Measurements from ENCODE around the gene SPR. TPM values are rescaled to one million over a fixed set of nuclear protein-coding genes. Genes with fewer than 3 reads are reported as not detected.

SPR gene
- total RNA-seq, 1 donor from 2014 or later: 7.1 TPM

GRCh38 chr2:72921853-72922252 lies 34.6 kb downstream of the SPR start:
- DNase-seq (ENCODE audit: extremely low spot score, unreplicated experiment): peak; percentile 60
- Mint-ChIP-seq H3K36me3 (ENCODE audit: unreplicated experiment) (no peaks in the 10 kb centered on the region), H3K9me3 (ENCODE audit: unreplicated experiment) (no peaks in the 10 kb centered on the region), H3K4me1 (ENCODE audit: unreplicated experiment) (peaks cover 21% of the 10 kb centered on the region), H3K27me3 (ENCODE audit: unreplicated experiment) (peaks cover 69% of the 10 kb centered on the region), H3K4me3 (ENCODE audit: unreplicated experiment) (no peak overlapping the region), H3K27ac (ENCODE audit: unreplicated experiment) (no peak overlapping the region)
- TF ChIP-seq CTCF (IDR thresholded peaks at IDR 0.05): no peak

- no peak for TF ChIP-seq CTCF (IDR thresholded peaks at IDR 0.05)
- H3K36me3 Mint-ChIP-seq (ENCODE audit: unreplicated experiment): no peaks in the 10 kb centered on the region
- H3K4me3 Mint-ChIP-seq (ENCODE audit: unreplicated experiment): peak overlapping the region; percentile 38
- peak; percentile 79 for DNase-seq (ENCODE audit: extremely low spot score, unreplicated experiment)
- H3K9me3 Mint-ChIP-seq (ENCODE audit: unreplicated experiment): no peaks in the 10 kb centered on the region
- H3K27ac Mint-ChIP-seq (ENCODE audit: unreplicated experiment): no peak overlapping the region
- H3K27me3 Mint-ChIP-seq (ENCODE audit: unreplicated experiment): peaks cover 61% of the 10 kb centered on the region
- H3K4me1 Mint-ChIP-seq (ENCODE audit: unreplicated experiment): peaks cover 15% of the 10 kb centered on the region
Observed at GRCh38 chr2:72923833-72924352, 36.7 kb downstream of the SPR start.

GRCh38 chr2:72924353-72925240 lies 37.4 kb downstream of the SPR start:
- Mint-ChIP-seq H3K27me3 (ENCODE audit: unreplicated experiment) (peaks cover 53% of the 10 kb centered on the region), H3K9me3 (ENCODE audit: unreplicated experiment) (no peaks in the 10 kb centered on the region), H3K36me3 (ENCODE audit: unreplicated experiment) (no peaks in the 10 kb centered on the region), H3K4me1 (ENCODE audit: unreplicated experiment) (peaks cover 13% of the 10 kb centered on the region), H3K4me3 (ENCODE audit: unreplicated experiment) (no peak overlapping the region), H3K27ac (ENCODE audit: unreplicated experiment) (no peak overlapping the region)
- DNase-seq (ENCODE audit: extremely low spot score, unreplicated experiment): peak; percentile 84
- TF ChIP-seq CTCF (IDR thresholded peaks at IDR 0.05): no peak

GRCh38 chr2:72925328-72925943 lies 38.2 kb downstream of the SPR start:
- H3K27me3 Mint-ChIP-seq (ENCODE audit: unreplicated experiment): peaks cover 46% of the 10 kb centered on the region
- H3K9me3 Mint-ChIP-seq (ENCODE audit: unreplicated experiment): no peaks in the 10 kb centered on the region
- peak; percentile 76 for DNase-seq (ENCODE audit: extremely low spot score, unreplicated experiment)
- H3K36me3 Mint-ChIP-seq (ENCODE audit: unreplicated experiment): no peaks in the 10 kb centered on the region
- TF ChIP-seq CTCF (IDR thresholded peaks at IDR 0.05): no peak
- peaks cover 9% of the 10 kb centered on the region for H3K4me1 Mint-ChIP-seq (ENCODE audit: unreplicated experiment)
- H3K4me3 Mint-ChIP-seq (ENCODE audit: unreplicated experiment): no peak overlapping the region
- H3K27ac Mint-ChIP-seq (ENCODE audit: unreplicated experiment): no peak overlapping the region

GRCh38 chr2:72926368-72926767 lies 39.2 kb downstream of the SPR start:
- Mint-ChIP-seq H3K36me3 (ENCODE audit: unreplicated experiment) (no peaks in the 10 kb centered on the region), H3K27ac (ENCODE audit: unreplicated experiment) (no peak overlapping the region), H3K4me1 (ENCODE audit: unreplicated experiment) (peaks cover 6% of the 10 kb centered on the region), H3K9me3 (ENCODE audit: unreplicated experiment) (no peaks in the 10 kb centered on the region), H3K4me3 (ENCODE audit: unreplicated experiment) (no peak overlapping the region), H3K27me3 (ENCODE audit: unreplicated experiment) (peaks cover 40% of the 10 kb centered on the region)
- TF ChIP-seq CTCF (IDR thresholded peaks at IDR 0.05): no peak
- no peak for DNase-seq (ENCODE audit: extremely low spot score, unreplicated experiment)
